Activated CD4-positive, alpha-beta T cell treated with anti-CD3 and anti-CD28 coated beads, Interleukin-2, Interleukin-4, amounts not matched to agents 100 ng/mL and 50 ng/mL, durations not matched to agents 16 hours and 8 hours (primary cell): Measurements from ENCODE around the gene PANX2.

Experiments used
- DNase-seq: peaks from one replicate; pipeline ENCODE4 v3.0.0-alpha.2; 2020; ENCODE audit warnings: low spot score

PANX2 gene

GRCh38 chr22:50184004-50184901, 13.7 kb downstream of the PANX2 start:
- DNase-seq, result no peak

DNA sequence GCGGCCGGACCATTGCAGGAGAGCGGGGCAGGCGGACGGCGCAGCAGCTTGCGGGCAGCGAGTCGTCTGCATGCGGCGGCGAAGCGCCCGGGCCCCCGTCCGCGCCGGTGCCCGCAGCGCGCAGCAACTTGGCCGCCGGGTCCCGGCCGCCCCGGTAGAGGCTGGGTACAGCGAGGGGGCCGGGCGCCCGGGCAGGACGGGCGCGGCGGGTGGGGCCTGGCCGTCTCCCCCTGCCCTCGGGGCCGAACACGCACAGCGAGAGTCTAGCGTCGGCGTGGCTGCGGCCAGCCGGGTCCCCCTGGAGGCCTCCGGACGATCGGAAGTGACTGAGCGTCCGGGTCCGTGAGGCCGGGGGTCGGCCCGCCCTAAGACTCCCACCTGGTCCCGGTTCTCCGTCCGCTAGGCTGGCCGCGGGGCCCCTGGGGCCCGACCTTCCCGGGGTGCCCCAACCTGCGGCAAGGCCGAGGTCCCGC, 14.4 kb downstream of the PANX2 start:
- DNase-seq, result no peak

DNA sequence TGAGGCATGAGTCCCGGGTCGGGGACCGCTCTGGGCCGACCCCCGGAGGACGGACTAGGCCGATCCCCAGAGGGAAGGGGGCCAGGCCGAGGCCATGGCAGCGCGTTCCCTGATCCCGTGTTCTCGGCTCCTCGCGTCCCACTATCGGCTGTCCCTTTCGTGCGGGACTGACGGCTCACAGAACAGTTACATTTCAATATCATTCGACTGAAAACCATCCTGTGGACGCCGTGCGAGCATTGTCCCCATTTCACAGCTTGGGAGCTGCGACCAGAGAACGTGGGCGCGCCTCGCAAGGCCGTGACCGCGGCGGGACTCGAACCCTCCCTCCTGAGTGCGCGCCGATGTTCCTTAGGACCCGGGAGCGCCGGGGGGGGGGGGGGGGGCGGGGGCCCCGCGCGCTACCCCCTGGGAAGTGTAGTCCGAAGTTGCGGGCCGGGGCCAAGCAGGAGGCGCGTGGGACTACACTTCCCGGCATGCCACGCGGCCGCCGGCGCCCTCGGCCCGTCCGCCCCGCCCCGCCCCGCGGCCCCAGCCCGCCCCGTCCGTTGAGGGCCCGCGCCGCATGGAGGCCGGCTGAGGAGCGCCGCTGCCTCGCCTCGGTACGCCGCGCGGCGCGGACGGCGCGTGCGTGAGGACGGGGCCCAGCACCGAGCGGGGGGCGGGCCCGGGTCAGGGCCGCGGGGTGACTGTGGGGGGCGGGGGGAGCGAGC, 15.0 kb downstream of the PANX2 start, which contains the start of gene TRABD:
Gene TRABD, plus strand, starts transcription at position 539 of the 713 bp plus-strand sequence. CDS start 7,148 bp downstream, outside the sequence.
- DNase-seq, result peak; percentile 91

DNA sequence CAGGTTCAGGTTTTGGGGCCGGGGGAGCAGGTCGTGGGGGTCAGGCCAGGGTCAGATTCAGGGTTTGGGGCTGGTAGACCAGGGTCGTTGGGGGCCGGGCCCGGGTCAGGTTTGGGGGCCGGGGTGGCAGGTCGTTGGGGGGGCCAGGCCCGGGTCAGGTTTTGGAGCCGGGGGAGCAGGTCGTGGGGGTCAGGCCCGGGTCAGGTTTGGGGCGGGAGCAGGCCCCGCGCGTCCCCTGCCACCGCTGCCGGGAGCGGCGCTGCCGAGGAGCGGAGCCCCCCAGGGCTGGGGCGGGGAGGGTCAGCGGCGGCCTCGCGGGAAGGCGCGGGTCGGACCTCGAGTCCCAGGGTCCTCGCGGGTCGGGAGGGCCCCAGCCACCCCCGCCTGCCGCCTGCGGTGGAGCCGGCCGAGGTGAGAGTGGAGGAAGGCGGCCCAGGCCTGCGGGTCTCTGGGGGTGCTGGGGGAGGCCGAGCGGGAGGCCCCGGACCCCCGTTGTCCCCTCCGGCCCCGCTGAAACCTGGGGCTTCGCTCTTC, 15.7 kb downstream of the PANX2 start:
- DNase-seq, result no peak

DNA sequence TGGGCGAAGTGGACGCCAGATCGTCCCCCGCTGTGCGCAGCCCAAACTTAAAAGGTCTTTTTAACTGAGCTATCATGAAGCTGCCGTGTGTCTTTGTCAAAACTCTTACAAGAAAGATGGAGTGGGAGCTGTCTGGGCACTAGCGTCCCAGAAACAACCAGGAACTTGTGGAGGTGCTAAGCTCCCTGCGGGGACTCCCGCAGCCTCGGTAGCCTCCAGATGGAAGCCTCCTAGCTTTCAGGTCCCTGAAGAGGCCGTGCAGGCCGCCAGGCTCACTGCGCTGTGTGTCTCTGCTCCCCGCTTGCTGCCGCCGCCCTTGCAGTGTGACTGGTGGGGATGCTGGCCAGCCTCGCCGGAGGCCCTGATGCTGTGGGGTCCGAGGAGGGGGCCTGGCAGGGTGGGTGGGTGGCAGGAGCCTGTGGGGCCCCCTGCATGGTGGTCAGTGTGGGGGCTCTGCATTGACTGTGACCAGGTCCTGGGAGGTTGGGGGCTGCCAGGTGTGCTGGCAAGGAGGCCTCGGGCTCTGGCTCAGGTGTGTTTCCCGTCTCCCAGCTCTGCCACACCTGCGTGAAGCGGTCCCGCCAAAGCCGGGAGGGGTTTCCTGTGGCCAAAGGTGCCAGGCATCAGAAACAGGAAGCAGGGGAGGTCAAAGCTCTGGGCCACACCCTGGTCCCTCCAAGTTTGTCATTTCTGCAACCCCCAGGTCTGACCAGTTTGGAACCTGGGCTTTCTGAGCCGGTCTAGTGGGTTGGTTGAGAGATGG, 16.4 kb downstream of the PANX2 start:
- no peak for DNase-seq

DNA sequence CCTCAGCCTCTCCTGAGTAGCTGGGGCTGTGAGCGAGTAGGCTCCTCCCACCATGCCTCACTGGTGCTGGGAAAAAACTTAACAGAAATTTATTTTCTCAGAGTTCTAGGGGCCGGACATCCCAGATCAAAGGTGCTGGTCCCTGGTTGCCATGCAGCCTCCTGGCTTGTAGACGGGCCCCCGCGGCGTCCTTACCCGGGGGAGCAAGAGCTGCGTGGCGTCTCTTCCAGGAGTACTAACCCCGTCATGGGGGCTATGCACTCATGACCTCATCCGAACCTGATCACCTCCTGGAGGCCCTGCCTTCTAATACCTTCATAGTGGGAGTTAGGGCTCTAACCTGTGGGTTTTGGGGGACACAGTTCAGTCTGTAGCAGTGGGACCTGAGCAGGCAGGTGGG, 17.8 kb downstream of the PANX2 start:
- DNase-seq, result no peak

- DNase-seq, result no peak
Measured at GRCh38 chr22:50189184-50189848, 18.8 kb downstream of the PANX2 start.

DNA sequence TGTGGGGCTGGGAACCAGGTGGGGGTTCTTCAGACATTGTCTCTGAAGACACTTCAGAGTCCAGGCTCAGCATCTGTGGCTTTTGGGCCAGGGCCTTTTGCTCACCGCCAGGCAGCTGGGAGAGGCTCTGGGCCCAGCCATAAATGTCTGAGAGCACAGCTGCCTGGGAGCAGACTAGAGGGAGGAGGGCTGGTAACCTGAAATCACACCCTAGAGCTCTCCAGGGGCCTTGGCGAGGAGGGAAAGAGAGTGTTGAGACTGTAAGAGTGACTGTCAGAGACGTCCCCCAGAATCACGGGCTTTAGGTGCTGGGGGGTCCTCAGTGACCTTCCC, 19.3 kb downstream of the PANX2 start:
- no peak for DNase-seq

DNA sequence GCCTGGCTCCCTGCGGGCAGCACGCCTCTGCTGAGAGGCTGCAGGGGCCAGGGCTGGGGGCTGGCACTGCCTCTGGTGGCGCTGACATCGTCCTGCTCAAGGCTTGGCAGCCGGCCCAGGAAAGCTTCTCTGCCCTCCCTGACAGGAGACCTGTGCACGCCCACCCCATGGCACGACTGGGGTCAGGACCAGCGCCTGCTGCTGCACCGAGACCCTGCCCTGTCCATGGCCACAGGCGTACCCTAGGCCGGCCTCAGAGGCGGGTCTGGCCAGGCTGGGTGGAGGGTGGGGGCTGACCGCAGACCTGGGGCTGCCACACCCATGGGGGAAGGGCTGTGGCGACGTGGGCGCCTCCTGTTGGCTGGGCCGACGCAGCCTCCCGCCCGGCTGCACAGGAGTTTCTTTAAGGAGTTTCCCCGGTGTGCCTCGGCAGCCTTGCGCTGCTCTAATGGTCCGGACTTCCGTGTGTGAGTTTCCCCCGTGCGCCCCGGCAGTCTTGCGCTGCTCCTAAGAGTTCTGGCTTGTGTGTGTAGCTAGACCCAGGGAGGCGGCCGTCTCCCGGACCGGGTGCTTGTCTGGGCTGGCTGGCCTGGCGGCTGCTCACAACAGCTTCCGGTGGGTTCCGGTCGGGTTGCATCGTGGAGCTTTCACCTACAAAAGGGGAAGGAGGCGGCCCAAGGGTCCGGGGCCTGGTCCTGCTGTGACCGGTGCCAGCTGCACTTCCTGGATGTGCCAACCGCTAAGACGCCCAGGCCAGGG, 19.8 kb downstream of the PANX2 start:
- peak; percentile 84 for DNase-seq

DNA sequence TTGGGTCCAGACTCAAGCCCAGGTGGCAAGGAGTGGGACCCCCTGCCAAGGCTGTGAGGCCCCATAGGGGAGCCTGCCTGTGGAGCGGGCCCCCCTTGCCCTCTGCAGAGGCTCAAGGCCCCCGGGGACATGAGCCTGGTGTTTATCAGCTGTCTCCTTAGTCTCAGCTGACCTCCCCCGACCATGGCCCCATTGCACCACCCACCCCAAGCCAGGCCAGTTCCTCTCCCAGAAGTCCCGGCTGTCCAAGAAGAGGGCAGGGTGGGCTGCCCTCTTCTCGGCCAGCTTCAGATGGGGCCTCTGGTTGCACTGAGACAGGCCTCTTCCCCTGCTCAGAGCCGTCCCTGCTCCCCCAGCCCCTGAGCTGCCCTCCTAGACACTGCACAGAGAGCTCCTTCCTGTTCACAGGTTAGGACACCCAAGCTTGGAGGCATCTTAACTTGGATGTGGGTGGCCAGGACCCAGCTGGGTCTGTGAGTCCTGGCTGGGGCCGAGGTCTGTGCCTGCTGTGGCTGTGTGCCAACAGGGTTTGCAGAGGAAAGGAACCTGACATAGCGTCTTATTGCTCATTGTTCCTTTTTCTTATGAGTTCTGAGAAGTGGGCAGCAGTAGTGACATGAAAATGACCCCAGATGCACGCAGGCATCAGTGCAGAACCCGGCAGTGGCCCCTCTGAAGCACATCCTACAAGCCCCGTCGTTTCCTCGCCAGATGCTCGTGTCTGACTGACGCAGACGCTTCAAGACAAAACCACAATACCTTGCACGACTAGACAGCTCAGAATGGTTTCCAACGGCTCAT, 20.6 kb downstream of the PANX2 start:
- DNase-seq, result peak; percentile 70

DNA sequence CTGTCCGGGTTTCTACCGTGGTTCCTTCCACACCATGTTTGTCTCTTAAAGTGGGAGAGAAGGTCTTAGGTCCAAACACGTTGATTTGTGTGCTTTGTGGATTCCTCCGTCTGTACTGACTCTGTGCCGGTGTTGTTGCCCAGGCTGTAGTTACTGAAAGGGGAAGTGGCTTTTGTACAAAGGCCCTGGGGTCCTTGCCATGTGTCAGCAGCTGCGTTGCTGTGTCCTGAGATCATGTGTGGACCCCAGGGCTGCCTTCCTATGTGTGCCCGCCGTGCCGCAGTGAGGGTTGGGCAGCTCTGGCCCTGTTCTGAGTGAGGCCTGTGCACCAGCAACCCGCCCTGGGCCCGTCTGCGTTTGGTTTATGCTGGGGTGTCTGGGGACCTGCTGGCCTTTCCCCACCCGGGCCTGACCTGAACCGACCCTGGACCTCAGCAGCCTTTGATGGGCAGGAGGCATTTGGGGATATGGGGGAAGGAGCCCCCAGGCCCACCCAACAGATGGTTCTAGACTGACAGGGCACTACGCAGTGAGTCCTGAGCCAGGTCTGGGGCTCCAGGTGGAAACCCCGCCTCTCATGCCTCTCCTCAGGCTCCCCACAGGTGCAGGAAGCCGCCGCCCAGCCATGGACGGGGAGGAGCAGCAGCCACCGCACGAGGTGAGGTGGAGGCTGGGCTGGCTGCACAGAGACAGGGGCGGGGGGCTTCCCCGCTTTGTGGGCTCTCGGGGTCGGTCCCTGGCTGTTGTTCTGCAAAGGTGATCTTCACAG, 22.1 kb downstream of the PANX2 start:
- no peak for DNase-seq

GRCh38 chr22:50193621-50194020, 23.1 kb downstream of the PANX2 start:
- no peak for DNase-seq

- no peak for DNase-seq
Measured at GRCh38 chr22:50194037-50194805, 23.7 kb downstream of the PANX2 start.

DNA sequence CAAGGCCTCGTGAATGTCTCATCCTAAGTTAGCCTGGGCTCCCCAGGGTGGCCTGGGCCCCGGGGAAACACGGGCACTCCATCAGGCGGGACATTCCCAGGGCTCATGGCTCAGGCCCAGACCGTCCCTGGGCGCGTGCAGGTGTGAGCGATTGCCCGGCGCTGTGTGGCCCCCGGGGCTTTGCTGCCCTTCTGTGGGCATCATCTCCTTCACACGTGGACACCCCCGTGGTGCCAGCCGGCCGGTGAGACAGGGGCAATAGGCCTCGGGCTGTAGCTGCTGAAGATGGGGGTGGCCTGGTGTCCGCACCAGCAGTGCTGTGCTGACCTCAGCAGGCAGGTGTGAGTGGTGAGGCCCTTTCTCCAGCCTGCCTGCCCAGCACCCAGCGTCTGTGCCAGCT, 25.7 kb downstream of the PANX2 start:
- no peak for DNase-seq

DNA sequence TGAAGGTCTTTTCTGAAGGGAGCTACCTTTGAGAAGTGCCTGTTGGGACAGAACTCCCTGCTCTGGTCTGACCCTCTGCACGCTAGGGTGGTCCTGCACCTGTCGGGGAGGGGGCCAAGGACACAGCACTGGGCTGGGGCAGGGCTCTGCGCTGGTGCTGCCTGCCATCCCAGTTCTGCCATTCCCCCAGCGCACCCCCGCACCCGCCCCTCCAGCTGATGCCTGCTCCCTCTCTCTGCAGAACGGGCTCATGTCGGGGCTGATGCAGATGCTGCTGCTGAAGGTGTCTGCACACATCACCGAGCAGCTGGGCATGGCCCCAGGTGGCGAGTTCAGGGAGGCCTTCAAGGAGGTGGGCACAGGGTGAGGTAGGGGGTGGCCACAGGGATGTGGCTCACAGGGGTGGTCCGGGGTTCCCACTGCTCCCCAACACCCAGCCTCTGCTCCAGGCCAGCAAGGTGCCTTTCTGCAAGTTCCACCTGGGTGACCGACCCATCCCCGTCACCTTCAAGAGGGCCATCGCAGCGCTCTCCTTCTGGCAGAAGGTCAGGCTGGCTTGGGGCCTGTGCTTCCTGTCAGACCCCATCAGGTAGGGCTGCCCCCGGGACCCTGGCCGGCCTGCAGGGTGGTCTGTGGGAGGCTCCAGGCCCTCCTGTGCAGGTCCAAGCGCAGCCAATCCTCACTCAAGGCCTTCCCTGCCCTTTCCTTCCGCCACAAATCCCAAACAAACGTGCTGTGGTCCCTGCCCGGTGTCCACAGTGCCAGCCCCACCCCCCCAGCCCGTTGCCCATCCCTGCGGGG, 26.7 kb downstream of the PANX2 start:
- no peak for DNase-seq

GRCh38 chr22:50197856-50198623, 27.5 kb downstream of the PANX2 start:
- no peak for DNase-seq

GRCh38 chr22:50198624-50199017, 28.1 kb downstream of the PANX2 start:
- no peak for DNase-seq
